Bone marrow (tissue), 2 donors: ENCODE data around the gene PRICKLE2.

Experiments used
- DNase-seq, 2 donors: peaks; one replicate each; lab custom pipeline; 2025; lab: John Stamatoyannopoulos, UW

The PRICKLE2 gene

GRCh38 chr3:64070704-64071103 lies 154.6 kb downstream of the PRICKLE2 start:
- no peak for DNase-seq

- DNase-seq: no peak
These were observed 157.5 kb downstream of the PRICKLE2 start for GRCh38 chr3:64067506-64068346.

DNA sequence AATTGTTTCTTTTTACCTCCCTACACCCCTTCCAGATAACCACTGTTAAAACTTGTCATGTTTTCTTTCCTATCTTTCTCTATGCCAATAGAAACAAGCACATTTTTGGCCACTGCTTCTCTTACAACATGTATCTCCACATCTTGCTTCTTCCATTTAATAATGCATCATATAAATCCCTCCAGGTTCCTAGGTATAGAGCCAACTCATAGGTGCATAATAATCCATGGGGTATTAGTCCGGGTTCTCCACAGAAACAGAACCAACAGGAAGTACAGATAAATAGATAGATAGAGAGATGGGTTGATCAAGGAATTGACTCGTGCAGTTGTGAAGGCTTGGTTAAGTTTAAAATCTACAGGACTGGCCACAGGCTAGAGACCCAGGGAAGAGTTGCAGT lies 160.5 kb downstream of the PRICKLE2 start:
- no peak for DNase-seq

GRCh38 chr3:64063983-64064438 lies 161.3 kb downstream of the PRICKLE2 start:
- DNase-seq: no peak

DNA sequence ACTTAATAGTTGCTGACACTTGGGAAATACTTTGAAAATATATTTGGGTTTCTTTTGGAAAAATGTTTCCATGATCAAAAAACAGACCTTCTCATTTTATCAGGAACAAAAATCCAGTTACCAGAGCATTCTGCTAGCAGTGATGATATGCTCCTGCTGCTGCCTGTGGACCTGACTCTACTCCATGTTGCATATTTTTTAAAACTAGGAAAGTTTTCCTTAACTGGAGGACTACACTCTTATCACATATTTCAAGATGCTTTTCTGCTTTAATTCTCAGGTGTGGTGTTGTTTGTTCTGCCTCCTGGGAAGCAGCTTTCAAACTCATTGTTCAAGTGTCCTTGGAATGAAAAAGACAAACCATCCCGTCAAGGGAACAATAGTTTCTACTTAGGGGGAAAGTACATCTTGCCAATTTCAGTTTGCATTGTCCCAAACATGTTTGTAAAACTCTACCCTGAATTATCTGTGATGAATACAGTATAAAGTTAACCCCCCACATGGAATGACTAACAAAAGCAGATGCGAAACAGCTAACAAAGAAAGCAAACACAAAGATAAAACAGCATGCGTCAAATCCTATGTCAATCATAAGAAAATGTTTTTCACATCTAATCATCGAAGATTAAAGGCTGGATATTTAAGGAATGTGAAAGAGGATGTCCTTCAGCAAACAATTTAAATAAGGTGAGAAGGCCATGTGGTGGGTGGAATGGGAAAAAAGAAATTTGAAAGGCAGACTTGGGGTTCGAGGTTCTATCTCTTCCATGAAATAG lies 161.9 kb downstream of the PRICKLE2 start:
- no peak for DNase-seq

DNA sequence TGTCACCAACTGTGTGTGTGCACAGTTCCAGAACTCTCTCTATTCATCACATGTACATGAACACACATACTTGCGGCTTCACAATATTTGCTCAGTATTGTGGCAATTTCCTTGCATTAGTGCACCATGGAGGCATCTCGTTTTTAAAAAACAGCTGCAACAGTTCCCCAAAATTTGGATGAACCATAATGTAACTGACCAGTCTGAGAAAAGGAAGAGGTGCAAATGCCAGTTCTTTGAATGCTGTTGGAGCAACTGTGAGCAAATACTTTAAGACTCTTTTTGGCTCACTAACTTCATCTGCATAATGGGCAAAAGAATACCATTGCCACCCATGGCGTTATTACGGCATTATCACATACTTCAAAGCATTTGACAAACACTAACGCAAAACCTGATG lies 163.6 kb downstream of the PRICKLE2 start:
- no peak for DNase-seq

DNA sequence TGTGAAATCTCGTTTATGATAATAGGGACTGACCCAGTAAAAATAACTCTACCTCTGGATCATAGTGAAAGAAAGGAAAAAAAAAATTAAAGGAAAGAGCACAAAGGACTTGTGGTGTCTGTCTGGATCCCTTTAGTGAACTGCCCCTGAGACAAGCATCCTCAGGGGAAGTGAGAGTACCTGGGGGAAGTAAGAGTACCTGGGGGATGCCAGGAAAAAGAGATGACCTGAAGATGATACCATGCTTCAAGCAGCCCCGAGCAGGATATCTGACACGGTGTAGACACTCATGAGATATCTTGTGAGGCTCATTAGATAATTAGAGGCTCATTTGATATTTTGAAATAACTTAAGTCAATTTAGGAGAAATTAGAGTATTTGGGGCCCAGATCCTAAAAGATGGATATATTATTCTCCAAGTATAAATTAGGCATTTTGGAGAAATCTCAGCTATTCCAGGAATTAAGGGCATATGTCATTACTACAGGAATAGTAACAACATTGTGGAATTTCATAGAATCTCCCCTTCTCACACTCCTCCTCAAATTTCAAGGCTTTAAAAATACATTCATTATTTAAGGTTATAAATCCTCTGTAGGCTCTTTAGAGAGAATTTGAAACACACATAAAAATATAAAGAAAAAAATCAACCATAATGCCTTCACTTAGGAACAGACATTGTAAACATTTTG lies 165.6 kb downstream of the PRICKLE2 start:
- DNase-seq: no peak

DNA sequence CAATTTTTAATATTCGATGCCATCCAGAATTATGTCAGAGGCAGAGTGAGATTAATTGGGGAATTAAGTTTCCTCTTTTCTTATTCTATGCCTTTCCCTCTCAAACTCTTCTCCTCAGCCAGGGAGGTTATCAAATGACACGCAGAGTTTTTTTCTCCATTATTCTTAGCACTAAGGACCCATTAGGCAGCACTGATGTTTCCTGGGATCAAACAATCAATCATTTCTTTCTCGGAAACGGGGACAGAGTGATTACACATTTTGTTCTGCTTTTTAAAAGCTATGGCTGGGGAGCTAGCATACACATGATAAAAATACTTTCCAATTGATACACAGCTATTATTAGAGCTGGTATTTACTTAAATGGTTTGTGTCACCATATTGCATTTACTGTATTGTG lies 166.7 kb downstream of the PRICKLE2 start:
- DNase-seq: no peak

DNA sequence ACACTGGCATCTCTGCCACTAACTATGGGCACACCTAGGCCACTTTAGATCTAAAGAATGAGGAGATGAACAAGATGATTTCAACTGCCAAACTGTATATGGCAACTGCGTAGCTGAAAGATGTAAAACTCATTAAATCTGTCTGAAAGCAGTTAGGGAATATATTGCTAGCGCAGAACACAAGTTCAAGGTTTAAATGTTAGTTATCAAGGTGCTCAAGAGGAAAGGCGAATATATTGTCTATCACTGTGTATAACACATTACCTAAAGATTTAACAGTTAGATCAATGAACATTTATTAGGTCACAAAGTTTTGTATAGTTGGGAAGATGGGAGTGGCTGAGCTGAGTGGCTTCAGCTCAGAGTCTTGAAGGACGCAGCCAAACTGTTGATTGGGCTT lies 168.0 kb downstream of the PRICKLE2 start:
- DNase-seq: no peak

GRCh38 chr3:64056606-64057180 lies 168.6 kb downstream of the PRICKLE2 start:
- no peak for DNase-seq

GRCh38 chr3:64055076-64055475 lies 170.2 kb downstream of the PRICKLE2 start:
- DNase-seq: no peak

DNA sequence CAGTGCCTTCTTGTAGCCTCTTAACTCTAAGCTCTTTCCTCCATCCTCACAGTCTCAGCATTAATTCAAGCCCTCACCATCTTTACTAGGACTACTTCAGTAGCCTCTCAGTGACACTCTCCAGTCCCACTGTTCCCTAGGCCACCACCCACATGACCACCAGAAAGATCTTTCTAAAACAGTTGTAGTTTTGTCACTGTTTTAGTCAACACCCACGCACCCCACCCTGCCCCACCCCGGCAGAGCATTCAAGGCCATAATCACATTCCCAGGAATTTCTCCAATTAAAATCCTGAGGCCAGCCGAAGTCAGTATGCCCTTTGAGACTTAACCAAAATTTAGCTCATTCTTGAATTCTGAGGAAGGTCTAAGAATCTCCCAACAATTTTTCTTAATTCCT lies 170.8 kb downstream of the PRICKLE2 start:
- no peak for DNase-seq

GRCh38 chr3:64053581-64053980 lies 171.7 kb downstream of the PRICKLE2 start:
- DNase-seq: no peak

GRCh38 chr3:64053117-64053516 lies 172.1 kb downstream of the PRICKLE2 start:
- DNase-seq: no peak

GRCh38 chr3:64049832-64050231 lies 175.4 kb downstream of the PRICKLE2 start:
- DNase-seq: no peak

- no peak for DNase-seq
These were observed 176.1 kb downstream of the PRICKLE2 start for GRCh38 chr3:64049136-64049535.

GRCh38 chr3:64048631-64049061 lies 176.6 kb downstream of the PRICKLE2 start:
- DNase-seq: no peak

DNA sequence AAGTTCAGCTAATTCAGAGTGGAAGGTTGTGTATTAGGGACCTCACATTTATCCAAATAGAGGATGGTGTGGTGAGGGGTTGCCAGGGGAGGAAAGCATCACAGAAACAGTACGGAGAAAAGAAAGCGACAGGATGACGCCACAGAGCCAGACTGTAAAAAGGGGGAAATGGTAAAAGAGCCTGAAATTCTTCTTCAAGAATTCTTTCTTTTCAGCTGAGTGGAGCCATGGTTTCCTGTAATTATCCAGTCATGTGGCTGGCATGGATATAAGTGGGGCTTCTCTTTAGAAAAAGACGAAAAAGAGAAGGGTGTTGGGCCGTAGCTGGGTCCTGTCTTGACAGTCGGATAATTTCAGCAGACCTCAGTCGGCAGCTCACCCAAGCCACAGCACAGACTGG lies 177.5 kb downstream of the PRICKLE2 start:
- DNase-seq: no peak

- DNase-seq: no peak
These were observed 178.2 kb downstream of the PRICKLE2 start for GRCh38 chr3:64046996-64047594.

GRCh38 chr3:64046592-64046991 lies 178.7 kb downstream of the PRICKLE2 start:
- no peak for DNase-seq

DNA sequence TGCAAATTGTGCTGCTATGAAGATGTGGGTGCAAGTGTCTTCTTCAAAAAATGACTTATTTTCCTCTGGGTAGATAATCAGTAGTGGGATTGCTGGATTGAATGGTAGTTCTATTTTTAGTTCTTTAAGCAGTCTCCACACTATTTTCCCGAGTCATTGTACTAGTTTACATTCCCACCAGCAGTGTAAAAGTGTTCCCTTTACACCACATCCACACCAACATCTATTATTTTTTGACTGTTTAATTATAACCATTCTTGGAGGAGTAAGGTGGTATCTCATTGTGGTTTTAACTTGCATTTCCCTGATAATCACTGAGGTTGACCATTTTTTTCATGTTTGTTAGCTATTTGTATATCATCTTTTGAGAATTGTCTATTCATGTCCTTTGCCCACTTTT lies 182.3 kb downstream of the PRICKLE2 start:
- DNase-seq: no peak
